Colon (tissue), 2 donors: ENCODE results near the gene STUM.
"Not testable (repeated sequence)": the region's sequence is repeated elsewhere in the genome, so short reads cannot be mapped to it uniquely, and the experiment has no call there.

Source experiments
- FAIRE-seq: peaks from 2 replicates; lab custom pipeline; 2012; peaks lifted over from hg19 to GRCh38; lab: Jason Lieb, UNC
- donor health status: control.
- donor health status: control.

STUM gene

GRCh38 chr1:226581650-226582330, 33.2 kb downstream of the STUM start:
- FAIRE-seq = no peak

GRCh38 chr1:226582966-226583365, 34.4 kb downstream of the STUM start:
- no peak for FAIRE-seq

- no peak for FAIRE-seq
Measured at GRCh38 chr1:226584164-226584563, 35.6 kb downstream of the STUM start.

GRCh38 chr1:226586116-226586515, 37.6 kb downstream of the STUM start:
- FAIRE-seq = no peak

DNA sequence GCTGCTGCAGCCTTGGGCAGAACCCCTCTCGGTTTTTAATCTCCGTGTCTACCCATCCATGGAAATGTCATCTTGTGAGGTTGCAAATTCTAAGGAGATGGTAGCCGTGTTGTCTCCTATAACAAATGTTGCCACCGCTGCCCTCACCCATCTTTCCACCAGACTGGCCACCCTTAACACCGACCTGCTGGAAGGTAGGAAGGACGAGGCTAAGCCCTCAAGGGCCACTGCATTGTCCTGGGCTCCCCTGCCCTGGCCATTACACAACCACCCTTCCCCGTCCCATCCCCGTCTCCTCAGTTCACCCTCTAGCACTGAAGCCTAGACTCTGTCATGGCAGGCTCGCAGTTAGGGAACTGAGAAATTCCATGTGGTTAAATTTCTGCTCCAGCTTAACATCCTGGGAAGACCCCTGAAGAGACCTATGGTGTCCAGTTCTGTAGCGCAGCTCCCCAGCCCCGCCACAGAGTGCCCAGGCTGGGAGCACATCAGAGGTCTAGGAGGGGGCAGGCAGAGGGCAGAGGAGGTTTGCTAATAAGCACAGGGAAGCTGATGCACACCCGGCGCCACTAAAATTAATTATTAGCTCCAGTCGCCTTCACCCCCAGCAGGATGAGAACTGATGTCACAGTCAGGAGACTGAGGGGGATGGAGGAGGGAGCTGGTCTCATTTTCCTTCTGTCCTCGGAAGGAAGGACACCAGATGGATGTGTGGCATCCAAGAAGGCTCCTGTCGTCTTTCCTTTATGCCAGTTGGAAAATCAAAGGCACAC, 38.3 kb downstream of the STUM start:
- FAIRE-seq = no peak

GRCh38 chr1:226588484-226588883, 39.9 kb downstream of the STUM start:
- no peak for FAIRE-seq

DNA sequence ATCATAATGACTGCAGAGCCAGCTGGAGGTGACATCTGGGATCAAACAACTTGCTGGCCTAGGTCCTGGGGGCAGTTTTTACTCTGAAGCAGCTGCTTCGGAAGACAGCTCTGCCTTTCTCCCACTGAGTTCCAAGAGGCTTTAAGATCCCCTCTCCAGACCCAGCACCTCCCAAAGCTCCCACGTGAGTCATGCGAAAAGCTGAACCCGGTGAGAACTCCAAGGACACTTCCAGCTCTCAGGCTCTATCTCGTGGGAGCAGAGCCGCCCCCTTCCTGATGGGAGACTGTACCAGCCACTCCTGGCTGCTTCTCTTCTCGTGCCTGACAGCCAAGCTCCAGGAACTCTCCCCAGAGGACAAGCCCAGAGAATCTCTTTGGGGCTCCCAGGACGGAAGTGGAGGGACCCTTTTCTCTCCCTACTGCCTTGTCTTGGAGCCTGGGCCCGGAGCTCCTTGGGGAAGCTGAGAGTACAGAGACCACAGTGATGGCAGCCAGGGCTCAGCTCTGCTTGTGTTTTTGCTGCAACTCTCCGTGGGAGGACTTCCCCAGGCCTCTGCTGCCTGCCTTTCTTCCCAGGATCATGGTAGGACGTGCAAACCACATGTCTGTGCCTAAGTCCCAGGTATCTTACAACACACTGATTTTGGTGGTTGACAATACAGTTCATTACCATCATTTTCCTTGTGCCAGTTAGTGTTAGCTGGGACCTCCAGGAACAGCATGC, 40.6 kb downstream of the STUM start:
- FAIRE-seq = no peak

GRCh38 chr1:226590614-226591013, 42.0 kb downstream of the STUM start:
- FAIRE-seq = no peak

GRCh38 chr1:226593541-226593940, 45.0 kb downstream of the STUM start:
- FAIRE-seq = no peak

GRCh38 chr1:226596531-226597165, 48.1 kb downstream of the STUM start:
- FAIRE-seq = no peak

DNA sequence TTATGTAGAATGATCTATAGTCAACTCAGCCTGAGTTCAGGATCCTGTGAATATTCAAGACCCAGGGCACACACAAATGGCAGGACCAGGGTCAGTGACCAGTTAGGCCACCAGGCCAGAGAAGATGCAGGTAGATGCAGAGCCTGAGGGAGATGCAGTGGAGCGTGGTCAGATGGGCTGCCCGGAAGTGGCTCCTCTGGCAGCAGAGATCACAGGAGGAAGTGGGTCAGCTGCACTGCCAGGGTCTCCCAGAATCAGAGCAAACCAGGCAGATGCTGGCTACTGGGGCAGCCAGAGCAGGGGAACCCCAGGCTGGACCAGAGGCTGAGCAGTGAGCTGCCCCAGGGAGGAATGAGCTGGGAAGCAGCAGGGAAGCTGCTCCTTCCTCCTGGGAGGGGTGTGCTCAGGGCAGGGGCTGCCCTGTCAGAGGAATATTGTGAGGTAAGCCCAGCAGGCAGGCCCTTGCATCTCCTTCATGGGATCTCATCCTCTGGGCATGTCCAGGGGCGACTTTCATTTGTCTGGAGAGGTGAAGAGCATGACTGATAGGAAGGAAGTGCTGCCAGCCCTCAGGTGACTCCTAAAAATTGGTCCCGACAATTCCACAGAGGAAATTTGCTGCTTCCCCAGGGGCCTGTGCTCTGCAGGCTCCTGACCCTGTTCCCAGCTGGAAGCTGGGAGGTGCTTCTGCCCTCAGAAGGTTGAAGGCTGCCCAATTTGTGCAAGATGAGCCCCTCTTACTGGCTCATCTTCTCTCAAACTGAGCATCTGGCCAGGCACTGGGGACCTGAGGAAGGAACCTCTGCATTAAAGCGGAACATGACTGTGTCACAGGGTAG, 49.3 kb downstream of the STUM start:
- no peak for FAIRE-seq

- no peak for FAIRE-seq
Measured at GRCh38 chr1:226598455-226598849, 49.9 kb downstream of the STUM start.

DNA sequence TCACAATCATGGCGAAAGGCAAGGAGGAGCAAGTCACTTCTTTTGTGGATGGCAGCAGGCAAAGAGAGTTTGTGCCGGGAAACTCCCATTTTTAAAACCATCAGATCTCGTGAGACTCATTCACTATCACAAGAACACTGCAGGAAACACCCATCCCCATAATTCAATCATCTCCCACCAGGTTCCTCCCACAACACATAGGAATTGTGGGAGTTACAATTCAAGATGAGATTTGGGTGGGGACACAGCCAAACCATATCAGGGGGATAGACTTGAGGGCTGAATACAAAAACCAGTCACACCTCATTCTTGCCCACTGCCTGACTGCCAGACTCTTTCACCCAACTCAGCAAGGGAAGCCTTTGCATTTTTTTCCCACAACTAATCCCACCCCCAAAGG, 50.4 kb downstream of the STUM start:
- FAIRE-seq = not testable (repeated sequence)

GRCh38 chr1:226599636-226600238, 51.2 kb downstream of the STUM start:
- FAIRE-seq = no peak

GRCh38 chr1:226600254-226600653, 51.7 kb downstream of the STUM start:
- no peak for FAIRE-seq

DNA sequence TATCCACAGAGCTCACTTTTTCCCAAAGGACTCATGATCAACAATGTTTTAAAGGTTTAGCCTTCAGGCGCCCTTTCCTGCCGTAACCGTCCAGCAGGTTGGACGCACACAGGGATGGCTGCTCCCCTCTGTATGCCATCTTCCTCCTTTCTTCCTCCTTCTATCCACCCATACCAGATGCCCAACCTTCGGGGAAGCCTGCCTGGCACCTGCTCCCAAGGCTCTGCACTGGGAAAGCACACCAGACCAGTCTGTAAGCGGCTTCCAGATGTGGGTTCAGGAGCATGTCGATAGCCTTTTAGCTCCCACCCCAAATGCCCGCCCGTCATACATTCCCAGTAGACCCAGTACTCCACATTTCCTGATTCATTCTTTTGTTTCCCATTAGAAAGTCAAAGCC, 52.9 kb downstream of the STUM start:
- no peak for FAIRE-seq

GRCh38 chr1:226602186-226603021, 53.8 kb downstream of the STUM start:
- FAIRE-seq = no peak

DNA sequence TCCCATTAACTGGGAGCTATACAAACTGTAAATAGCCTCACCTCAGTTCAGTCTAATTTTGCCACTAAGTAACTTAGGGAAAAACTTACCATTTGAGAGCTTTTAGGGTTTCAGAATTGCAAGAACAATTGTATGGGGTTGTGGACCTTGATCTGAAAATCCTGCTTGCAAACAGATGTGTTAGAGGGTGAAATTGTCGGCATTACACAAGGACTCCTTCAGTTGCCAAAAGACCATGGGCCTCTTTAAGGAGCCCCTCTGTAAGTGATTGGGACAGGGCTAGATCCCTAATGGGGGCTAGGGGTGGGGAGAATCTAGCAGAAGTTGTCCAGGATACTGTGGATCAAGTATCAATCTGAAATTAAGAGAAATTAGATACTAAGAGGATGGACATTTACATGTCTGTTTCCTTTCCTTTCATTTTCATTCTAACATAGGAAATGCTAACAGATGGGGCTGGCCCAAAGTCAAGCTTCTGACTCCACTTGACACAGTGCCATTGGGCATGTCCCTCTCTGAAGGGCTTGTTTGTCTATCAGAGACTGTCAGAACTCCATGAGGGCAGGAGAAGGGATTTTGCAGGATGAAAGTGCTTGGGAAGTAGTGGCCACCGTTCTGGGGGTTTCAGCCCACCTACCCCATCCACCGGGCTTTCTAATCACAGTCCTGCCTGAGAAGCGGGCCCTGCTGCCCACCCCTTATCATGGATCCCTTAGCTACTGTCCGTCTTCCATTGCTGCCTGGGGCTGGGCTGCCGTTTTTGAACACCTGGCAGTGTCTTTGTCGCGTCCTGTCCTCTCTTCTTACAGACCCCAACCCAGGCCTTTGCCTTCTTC, 54.7 kb downstream of the STUM start:
- no peak for FAIRE-seq

GRCh38 chr1:226603858-226604559, 55.4 kb downstream of the STUM start:
- no peak for FAIRE-seq
